Activated T-helper 1 cell treated with anti-CD3 and anti-CD28 coated beads, Interleukin-2, amount 50 U/mL, for 16 hours (primary cell): ENCODE results near the gene CCNO.

Experiments
- DNase-seq, 2 donors: peaks; one replicate each; pipeline ENCODE4 v3.0.0-alpha.2; 2020; ENCODE audit warnings: low read depth in 1 of 2, low spot score in 1 of 2

CCNO gene

GRCh38 chr5:55232985-55233928 is at the start of gene CCNO:
TSS of gene CCNO (minus strand) at chr5:55233608. CDS start at chr5:55233523, 85 bp downstream.
- DNase-seq: no peak

GRCh38 chr5:55278778-55279177 is 45.4 kb upstream of the CCNO start:
- no peak for DNase-seq

GRCh38 chr5:55276771-55277170 is 43.4 kb upstream of the CCNO start:
- DNase-seq: no peak

GRCh38 chr5:55258339-55258738 is 24.9 kb upstream of the CCNO start:
- no peak for DNase-seq

DNA sequence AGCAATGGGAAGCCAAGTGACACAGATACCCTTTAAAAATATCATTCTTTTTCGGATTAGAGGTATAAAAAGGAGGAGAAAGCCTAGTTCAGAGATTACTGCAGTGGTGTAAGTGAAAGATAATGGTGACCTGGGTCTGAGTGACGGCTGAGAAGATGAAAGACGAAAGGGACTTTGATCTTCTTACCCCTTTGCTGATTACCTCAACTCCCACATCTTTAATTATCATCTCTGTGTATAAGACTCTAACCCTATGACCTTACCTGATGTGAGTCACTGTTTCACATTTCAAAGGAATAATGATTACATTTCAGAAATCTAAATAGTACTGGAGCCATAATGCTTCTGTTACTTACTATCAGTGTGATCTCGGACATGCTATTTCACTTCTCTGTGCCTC is 21.4 kb upstream of the CCNO start:
- DNase-seq: no peak

DNA sequence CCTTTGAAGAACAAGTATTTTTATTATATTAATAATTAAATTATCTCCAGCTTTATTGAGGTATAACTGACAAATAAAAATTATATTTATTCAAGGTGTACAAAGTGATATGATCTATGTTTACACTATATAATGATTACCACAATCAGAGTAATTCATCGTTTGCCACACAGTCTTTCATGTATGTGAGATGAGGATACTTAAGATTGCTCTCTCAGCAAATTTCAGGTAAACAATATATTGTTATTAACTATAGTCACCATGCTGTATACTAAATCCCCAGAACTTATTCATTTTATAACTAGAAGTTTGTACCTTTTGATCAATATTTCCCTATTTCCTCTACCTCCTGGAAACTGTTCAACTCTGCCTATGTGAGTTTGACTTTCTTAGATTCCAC is 16.7 kb upstream of the CCNO start:
- DNase-seq: no peak

- DNase-seq: no peak
Observed at GRCh38 chr5:55241746-55242145, 8.3 kb upstream of the CCNO start.

DNA sequence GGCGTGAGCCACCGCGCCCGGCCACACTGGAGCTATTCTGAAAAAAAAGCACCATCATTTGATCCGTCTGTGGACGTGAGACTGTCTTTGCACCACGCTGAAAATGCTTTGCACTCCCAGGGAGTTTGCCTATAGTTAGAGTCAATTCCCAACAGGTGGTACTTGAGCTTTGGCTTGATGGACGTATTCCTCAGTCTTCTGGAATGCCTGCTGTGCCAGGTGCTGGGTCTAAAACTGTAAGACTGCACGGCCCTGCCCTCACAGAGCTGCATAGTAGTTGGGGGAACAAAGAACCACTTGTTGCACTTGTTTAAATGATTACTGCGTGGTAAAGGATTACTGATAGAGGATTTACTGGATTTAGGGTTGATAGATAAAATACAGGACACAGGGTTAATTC is 3.4 kb upstream of the CCNO start:
- DNase-seq: no peak

- DNase-seq: no peak
Observed at GRCh38 chr5:55234121-55234700, 803 bp upstream of the CCNO start.

DNA sequence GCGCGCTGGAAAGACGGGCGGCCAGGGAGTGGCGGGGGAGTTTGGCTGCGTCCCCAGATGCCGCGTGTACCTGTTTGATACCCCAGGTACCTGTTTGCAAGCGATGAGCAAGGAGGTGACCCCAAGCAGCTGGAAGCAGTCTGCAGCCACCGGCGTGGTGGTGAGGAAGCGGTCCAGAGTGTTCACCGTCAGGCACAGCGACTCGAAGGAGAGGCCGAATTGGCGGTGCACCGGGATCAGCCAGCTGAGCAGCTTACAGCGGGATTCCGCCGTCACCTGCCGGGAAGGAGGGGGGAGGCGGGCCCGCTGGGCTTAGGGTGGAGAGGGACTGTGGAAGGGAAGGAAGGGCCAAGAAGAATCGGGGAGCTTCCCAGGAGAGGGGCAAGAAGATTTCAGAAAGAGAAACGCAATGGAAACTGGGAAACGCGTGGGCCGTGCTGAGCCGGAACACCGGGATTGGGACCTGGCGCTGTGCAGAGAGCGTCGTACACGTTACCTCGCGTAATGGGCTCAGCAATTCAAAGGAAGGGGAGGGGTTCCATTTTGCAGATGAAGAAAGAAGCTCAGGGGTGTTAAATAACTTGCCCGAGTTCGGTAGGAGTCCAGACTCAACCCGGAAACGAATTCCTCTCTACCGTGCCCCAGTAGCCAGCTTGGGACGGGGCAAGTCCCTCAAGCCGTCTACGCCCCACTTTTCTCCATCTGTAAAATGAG is 980 bp downstream of the CCNO start:
- DNase-seq: no peak

GRCh38 chr5:55231919-55232270 is 1.5 kb downstream of the CCNO start:
- DNase-seq: no peak

DNA sequence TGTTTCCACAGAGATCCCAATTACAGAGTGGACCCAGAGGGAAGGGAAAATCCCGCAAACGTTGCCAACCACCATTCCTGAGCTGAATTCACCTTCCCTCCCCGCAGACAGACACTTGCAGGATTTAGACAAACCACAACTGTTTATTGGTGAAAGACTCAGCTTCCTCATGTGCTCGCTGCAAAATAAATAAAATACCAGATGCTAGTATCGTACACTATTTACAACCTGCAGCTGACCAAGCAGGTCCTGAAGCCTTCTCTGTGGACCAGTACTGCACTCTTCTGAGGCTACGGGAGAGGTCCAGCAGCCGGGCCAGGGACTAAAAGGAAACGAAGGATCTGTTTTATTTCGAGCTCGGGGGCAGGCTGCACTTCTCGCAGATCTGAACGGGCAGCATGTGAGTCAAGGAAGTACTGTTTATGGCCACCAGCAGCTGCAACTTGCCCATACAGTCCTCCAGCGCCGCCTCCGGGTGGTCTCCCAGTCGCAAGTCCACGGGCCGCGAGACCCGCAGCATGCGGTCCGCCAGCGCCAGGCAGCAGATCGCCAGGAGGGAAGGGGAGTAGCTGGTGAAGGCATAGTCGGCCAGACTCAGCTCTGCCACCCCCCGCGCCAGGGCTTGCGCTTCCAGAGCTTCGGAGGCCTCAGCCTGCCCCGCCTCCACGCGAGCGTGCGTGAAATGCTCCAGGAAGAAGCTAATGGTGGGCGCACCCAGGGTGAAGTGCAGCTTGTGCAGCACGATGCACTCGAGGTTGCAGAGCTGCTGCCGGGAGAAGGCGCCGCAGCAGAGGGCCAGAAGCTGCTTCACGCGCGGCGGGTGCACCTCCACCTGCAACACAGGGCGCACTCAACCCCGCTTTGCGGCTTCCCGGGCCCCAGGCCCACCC is 2.1 kb downstream of the CCNO start:
- no peak for DNase-seq

DNA sequence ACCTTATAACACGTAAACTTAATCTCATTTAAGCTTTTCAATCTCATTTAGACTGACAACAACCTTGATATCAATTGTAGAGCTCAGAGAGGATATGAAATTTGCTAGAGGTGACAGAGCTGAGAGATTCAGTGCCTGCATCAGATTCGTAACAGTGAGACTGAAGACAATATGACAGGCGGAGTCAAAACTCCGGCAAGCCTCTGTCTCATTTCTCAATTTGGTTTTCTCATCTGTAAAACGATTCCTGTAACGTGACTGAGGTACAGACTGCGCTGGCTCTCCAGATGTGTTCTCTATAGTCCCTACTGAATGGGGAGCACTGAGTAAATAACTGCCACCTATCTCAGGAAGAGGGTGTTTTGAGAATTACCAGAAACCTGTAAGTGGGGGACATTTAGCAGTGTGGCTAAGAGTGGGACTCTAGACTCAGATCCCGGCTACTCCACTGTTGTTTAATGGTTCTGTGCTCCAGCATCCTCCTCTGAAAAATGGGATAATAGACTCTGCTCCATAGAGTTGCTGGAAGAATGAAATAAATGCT is 3.2 kb downstream of the CCNO start:
- no peak for DNase-seq

- DNase-seq: no peak
Observed at GRCh38 chr5:55227664-55228430, 5.6 kb downstream of the CCNO start.

DNA sequence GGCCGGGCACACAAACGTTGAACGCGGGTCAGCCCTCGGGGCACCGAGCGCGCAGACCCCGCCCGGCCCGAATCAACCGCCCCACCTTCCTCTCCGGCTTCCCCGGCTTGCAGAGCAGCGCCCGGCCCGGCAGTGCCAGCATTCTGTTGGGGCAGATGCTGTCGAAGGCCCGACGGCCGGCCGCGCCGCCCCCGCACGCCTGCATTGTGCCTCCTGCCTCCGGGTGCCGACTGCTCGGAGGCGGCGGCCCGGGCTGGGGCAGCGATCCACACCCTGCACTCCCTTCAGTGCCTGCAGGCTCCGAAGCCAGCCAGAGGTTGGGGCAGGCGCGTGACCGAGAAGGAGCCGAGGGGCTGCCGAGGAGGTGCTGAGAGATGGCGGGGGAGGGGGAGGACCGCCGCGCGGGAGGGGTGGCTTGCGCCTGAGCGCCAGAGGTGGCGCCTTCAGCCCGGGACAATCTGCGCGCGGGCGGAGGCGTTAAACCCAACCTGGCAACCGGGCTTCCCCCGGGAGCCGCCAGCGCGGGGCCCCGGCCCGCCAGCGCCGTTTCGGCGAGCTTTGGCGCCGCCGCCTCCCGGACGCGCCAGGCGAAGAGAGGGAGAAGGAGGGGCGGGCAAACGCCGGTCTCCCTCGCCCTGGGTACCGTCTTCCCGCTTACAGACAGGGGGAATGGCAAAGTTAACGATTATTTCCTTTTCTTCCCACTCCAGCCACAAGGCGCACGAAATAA is 6.3 kb downstream of the CCNO start, which contains the start of gene MCIDAS:
MCIDAS (minus strand) TSS at position 382 of the 730 bp plus-strand sequence; CDS start at position 205, 177 bp downstream.
- no peak for DNase-seq

GRCh38 chr5:55226027-55226933 is 7.1 kb downstream of the CCNO start:
- no peak for DNase-seq

- DNase-seq: no peak
Observed at GRCh38 chr5:55225346-55225745, 8.1 kb downstream of the CCNO start.

DNA sequence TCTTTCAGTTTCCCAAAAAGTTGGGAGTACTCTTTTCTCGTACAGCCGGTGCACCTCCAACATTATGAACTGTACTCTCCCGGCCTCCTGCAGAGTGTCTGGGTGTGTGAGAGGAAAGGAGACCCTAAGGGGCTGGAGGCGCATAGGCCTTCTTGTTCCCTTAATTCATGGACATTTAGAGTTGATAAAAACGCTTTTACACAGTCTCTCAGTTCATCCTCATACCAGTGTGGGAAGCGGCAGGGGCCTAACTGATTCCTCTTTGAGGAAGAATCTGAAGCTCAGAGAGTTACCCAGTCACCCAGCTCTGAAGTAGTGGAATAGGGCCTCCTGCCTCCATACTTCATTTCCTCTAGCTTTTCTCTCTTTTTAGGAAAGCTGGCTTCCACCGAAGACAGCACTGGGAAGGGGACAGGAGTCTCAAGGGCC is 9.6 kb downstream of the CCNO start:
- no peak for DNase-seq
